Mesothelial cell of epicardium (in vitro differentiated cells): ENCODE results near the gene TLE4. TPM values are rescaled to one million over a fixed set of nuclear protein-coding genes. Genes with fewer than 3 reads are reported as not detected.

Experiments
- DNase-seq, 2 experiments: peaks; one replicate each; pipeline ENCODE4 v3.0.0; 2021; ENCODE audit warnings: low spot score in 2 of 2; ENCODE audit not compliant: unreplicated experiment in 2 of 2
- H3K27ac Mint-ChIP-seq: 2 replicates; pipeline ENCODE4 v1.8.0; 2021; ENCODE audit warnings: mixed read lengths
- H3K27me3 Mint-ChIP-seq: 2 replicates; pipeline ENCODE4 v1.8.0; 2021; ENCODE audit warnings: low read depth, mixed read lengths
- H3K36me3 Mint-ChIP-seq: 2 replicates; pipeline ENCODE4 v1.8.0; 2021; ENCODE audit warnings: mixed read lengths
- H3K4me1 Mint-ChIP-seq: 2 replicates; pipeline ENCODE4 v1.8.0; 2021; ENCODE audit warnings: mixed read lengths
- H3K4me3 Mint-ChIP-seq: 2 replicates; pipeline ENCODE4 v1.8.0; 2021; ENCODE audit warnings: mild to moderate bottlenecking, moderate library complexity, mixed read lengths
- H3K9me3 Mint-ChIP-seq: 2 replicates; pipeline ENCODE4 v1.8.0; 2021; ENCODE audit warnings: mixed read lengths
- CTCF ChIP-seq: fragments of 200-600 bp; sonication (generic); IDR thresholded peaks from one replicate; pipeline ENCODE4 v1.5.0; 2021; ENCODE audit warnings: antibody characterized with exemption; ENCODE audit not compliant: unreplicated experiment
- total RNA-seq: library from RNA; stranded (reverse); gene quantifications from 3 replicates; pipeline ENCODE4 v1.2.1, GENCODE V29; 2021

Gene TLE4
- total RNA-seq, 1 donor from 2014 or later: 63.6 TPM

- Mint-ChIP-seq H3K27ac (no peak overlapping the region), H3K27me3 (no peaks in the 10 kb centered on the region), H3K4me1 (peaks cover 23% of the 10 kb centered on the region), H3K36me3 (no peaks in the 10 kb centered on the region), H3K4me3 (no peak overlapping the region), H3K9me3 (no peaks in the 10 kb centered on the region)
- no peak for DNase-seq
- TF ChIP-seq CTCF: no peak
These were observed 44.2 kb downstream of the TLE4 start for GRCh38 chr9:79616013-79616412.

- Mint-ChIP-seq H3K27ac (no peak overlapping the region), H3K27me3 (no peaks in the 10 kb centered on the region), H3K36me3 (no peaks in the 10 kb centered on the region), H3K9me3 (no peaks in the 10 kb centered on the region), H3K4me3 (no peak overlapping the region), H3K4me1 (peaks cover 17% of the 10 kb centered on the region)
- TF ChIP-seq CTCF: no peak
- no peak for DNase-seq
These were observed 45.2 kb downstream of the TLE4 start for GRCh38 chr9:79616971-79617370.

GRCh38 chr9:79617395-79617794, 45.6 kb downstream of the TLE4 start:
- TF ChIP-seq CTCF: no peak
- no peaks in the 10 kb centered on the region for H3K27me3 Mint-ChIP-seq
- no peak overlapping the region for H3K27ac Mint-ChIP-seq
- peaks cover 16% of the 10 kb centered on the region for H3K4me1 Mint-ChIP-seq
- H3K36me3 Mint-ChIP-seq: no peaks in the 10 kb centered on the region
- no peaks in the 10 kb centered on the region for H3K9me3 Mint-ChIP-seq
- no peak overlapping the region for H3K4me3 Mint-ChIP-seq
- DNase-seq: no peak

- DNase-seq: no peak
- H3K9me3 Mint-ChIP-seq: peaks cover 4% of the 10 kb centered on the region
- peaks cover 3% of the 10 kb centered on the region for H3K36me3 Mint-ChIP-seq
- H3K27me3 Mint-ChIP-seq: no peaks in the 10 kb centered on the region
- TF ChIP-seq CTCF: no peak
- H3K4me1 Mint-ChIP-seq: peaks cover 17% of the 10 kb centered on the region
- no peak overlapping the region for H3K4me3 Mint-ChIP-seq
- no peak overlapping the region for H3K27ac Mint-ChIP-seq
These were observed 48.2 kb downstream of the TLE4 start for GRCh38 chr9:79619930-79620329.

GRCh38 chr9:79621916-79622575, 50.3 kb downstream of the TLE4 start:
- TF ChIP-seq CTCF: no peak
- Mint-ChIP-seq H3K9me3 (peaks cover 4% of the 10 kb centered on the region), H3K36me3 (peaks cover 3% of the 10 kb centered on the region), H3K4me1 (peaks cover 15% of the 10 kb centered on the region), H3K27me3 (no peaks in the 10 kb centered on the region), H3K4me3 (no peak overlapping the region), H3K27ac (no peak overlapping the region)
- no peak for DNase-seq
